ENCODE data around the gene CYGB.
A peak's percentile ranks its signal among the peaks of the same experiment; 100 is the strongest.

The CYGB gene

DNA sequence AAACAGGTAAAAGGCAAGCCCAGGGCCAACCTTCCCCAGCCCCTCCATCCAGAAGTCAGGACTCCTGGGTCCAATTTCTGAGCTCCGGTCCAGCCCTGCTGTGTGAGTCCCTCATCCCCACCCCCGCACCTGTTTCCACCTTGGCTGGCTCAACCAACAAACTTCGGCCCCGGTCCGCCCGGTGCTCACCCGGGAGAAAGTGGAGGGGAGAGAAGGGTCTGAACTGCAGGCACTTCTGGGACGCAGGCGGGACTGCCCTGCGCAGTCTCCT, 36.8 kb downstream of the CYGB start:
- DNase-seq (ENCODE audit: low read depth in 2 of 2): no peak

DNA sequence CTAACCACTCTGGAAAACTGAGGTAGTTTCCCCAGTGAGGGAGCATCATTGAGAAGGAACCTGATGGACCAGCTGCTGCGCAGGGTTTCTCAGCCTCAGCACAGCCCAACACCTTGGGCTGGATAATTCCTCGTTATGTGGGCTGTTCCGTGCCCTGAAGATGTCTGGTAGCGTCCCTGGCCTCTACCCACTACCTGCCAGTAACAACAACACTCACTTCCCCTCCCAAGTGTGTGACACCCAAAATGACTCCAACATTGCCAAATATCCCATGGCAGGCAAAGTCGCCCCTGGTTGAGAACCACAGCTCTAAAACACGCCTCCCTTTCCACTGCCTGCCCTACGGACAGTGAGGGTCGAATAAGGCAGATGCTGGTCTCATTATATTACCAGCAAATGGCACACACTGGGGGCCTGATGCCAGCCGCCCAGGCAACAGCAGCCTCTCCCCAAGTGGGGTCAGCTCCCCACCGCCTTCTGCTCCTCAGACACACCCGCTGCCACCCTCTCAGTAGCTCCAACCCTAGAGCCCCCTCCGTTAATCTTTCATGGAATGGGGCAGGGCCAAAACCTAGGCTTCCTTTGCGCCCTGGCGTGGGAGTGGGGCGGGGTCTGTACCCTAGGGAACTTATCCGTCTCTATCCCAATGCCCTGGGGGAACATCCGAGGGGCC, 37.3 kb downstream of the CYGB start:
- no peak for DNase-seq (ENCODE audit: low read depth in 2 of 2)

- no peak for DNase-seq (ENCODE audit: low read depth in 2 of 2)
Measured at GRCh38 chr17:76499267-76499667, 38.2 kb downstream of the CYGB start.

DNA sequence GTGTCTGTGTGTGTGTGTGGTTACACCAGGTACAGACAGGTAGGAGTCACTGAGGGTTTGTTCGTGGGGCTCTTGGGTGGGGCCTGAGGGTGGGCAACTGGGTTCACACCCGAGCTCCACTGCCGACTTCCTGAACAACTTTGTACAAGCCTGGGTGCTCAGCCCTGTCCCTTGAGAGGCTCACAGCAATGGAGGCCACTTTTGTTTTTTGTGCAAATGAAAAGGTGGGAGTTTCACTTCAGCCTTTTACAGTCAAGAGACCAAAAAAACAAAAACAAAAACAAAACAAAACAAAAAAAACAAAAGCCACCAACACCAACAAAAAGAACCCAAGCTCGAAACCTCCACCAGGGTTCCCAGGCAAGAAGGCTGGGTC, 38.6 kb downstream of the CYGB start:
- no peak for DNase-seq (ENCODE audit: low read depth in 2 of 2)

GRCh38 chr17:76497979-76498875, 39.3 kb downstream of the CYGB start:
- DNase-seq (ENCODE audit: low read depth in 2 of 2): no peak

DNA sequence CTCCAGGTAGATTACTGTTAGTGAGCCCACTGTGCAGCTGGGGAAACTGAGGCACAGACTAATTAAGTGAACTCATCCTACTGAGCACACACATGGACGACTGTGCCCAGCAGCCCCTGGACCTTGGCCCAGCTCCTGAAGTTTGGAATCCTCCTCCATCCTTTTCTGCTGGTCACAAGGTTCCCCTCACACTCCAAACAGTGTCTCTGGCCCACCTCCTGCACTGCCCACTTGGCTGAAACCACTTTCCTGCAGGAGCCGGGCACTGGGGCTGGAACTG, 39.9 kb downstream of the CYGB start:
- DNase-seq (ENCODE audit: low read depth in 2 of 2): no peak

- no peak for DNase-seq (ENCODE audit: low read depth in 2 of 2)
Measured at GRCh38 chr17:76496464-76496863, 41.0 kb downstream of the CYGB start.

DNA sequence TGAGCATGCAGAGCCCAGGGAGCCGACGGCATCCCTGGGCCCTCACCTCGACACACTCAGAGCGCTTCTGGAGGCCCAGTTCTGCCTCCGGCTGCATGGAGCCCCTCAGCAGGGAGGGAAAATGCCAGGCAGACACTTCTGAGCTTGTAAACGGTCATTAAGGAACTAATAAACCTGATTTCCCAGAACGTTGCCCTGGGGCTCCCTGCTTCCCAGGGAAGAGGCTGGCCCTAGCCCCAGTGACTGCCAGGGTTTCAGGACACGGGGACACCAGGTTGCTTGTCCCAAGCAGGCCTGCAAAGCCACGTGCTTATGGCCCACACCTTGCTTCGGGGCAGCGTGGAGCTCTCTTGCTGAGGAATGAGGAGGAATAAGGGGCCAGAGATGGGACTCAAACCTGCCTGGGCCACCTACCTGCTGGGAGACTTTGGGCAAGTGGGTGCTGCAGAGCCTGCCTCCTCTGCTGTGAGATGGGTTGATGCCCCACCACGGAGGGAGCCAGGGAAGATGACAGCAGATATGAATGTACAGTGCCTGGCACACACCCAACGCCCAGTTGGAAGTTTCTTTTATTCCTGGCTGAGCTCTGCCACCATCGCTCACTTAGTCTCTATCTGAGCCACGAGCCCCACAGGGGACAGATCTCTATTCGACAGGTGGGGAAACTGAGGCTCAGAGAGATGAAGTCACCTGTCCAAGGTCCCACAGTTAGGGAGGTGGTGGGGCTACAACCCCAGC, 41.7 kb downstream of the CYGB start:
- DNase-seq (ENCODE audit: low read depth in 2 of 2): no peak

DNA sequence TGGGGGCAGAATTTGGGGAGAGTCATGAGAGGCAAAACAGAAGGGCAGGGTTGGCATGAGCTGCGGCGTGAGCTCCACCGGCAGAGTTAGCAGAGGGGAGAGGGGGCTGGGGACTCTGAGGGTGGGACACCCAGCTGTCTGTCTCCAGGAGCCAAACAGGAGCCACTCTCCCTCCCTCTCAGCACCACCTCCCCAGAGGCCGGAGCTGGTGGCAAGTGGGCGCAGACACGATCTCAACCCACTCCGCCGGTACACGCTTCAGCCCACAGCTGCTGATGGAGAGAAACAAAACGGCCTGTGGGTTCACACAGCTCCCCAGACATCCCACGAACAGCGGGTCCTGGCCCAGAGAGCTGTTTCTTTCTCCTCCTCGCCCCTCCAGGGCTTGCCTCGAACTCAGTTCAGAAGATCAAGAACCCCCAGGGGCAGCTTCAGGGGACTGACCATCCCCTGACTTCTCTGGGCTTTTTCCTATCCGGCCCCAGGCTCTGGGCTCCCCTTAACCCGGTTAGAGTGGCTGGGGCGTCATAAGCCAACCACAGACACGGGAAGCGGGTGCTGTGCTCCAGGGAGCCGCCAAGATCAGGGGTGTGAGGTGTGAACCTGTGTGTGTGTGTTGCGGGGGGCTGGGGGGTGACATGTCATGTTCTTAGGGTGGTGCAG, 43.9 kb downstream of the CYGB start:
- no peak for DNase-seq (ENCODE audit: low read depth in 2 of 2)

GRCh38 chr17:76492989-76493501, 44.5 kb downstream of the CYGB start:
- DNase-seq (ENCODE audit: low read depth in 2 of 2): peak; percentile 48 to 56

GRCh38 chr17:76492123-76492988, 45.2 kb downstream of the CYGB start:
- DNase-seq (ENCODE audit: low read depth in 2 of 2): no peak

DNA sequence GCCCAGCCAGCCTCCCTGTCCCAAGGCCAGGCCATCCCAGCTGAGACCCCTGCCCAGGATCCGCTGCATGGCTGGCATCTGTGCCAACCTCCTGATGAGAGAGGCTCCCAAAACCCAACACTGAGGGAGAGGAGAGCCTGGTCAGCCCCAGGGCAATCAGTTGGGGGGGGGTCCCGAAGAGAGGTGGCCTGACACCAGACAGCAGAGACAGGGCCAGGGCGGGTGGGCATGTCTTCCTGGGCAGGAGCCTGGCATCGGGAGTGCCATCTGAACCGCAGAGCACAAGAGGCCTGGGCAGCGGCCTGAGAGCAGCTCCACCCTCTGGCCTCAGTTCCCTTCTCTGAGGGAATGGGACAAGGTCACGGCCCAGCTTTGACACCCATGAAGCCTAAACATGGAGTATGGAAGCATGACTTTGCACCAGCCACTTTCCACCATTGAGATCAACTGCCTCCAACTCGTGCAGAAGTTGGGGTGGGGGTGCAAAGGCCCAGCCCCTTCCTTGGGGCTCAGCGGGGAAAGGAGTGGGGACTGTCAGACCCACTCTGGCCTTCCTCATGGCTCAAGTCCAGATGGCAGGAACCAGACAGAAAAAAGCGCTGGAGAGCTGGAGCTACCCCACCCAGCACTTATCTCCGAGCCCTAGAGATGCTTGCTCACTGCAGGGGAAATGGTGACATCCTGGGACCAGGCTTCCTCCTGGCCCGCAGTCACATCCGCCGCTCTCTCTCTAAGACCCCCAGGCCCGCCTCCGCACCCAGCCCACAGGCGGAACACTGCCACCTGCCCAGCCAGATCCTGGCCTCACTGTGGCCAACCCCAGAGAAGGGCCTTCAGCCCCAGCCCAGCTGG, 46.0 kb downstream of the CYGB start:
- no peak for DNase-seq (ENCODE audit: low read depth in 2 of 2)

- DNase-seq (ENCODE audit: low read depth in 2 of 2): no peak
Measured at GRCh38 chr17:76490112-76490710, 47.3 kb downstream of the CYGB start.

- DNase-seq (ENCODE audit: low read depth in 2 of 2): no peak
Measured at GRCh38 chr17:76487451-76488192, 49.9 kb downstream of the CYGB start.

DNA sequence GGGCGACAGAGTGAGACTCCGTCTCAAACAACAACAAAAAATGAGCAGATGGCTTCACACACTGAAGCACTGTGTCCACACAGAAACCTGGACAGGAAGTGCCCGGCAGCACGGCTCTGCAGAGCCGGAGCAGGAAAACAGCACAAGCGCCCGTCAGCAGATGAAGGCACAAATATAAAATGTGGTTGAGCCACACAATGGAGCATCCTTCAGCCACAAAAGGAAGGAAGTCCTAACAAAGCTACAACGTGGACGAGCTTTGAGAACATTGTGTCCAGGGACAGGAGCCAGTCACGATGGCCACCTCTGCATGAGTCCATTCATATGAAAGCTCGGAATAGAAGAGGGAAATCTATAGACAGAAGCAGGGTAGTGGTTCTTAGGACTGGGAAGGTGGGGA, 51.9 kb downstream of the CYGB start:
- no peak for DNase-seq (ENCODE audit: low read depth in 2 of 2)

DNA sequence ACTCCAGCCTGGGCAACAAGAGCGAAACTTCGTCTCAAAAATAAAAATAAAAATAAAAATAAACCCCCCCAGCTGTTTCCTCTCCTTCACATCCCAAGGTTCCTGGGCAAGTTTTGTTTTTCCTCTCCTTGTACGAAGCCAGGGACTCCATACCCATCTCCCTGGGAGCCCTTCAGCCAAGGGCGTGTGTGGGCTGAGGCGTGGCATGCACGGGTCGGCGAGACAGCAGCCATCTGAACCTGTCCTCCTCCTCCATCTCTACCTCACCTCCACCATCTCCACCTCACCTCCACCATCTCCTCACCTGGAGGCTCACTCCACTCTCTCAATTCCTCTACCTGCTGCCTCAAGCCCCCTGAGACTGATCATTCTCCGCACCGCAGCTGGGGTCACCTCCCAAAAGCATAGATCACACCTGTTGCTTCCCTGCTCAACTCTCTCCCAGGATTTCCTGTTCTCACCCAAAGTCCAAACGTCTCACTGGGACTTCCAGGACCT, 53.2 kb downstream of the CYGB start:
- no peak for DNase-seq (ENCODE audit: low read depth in 2 of 2)

DNA sequence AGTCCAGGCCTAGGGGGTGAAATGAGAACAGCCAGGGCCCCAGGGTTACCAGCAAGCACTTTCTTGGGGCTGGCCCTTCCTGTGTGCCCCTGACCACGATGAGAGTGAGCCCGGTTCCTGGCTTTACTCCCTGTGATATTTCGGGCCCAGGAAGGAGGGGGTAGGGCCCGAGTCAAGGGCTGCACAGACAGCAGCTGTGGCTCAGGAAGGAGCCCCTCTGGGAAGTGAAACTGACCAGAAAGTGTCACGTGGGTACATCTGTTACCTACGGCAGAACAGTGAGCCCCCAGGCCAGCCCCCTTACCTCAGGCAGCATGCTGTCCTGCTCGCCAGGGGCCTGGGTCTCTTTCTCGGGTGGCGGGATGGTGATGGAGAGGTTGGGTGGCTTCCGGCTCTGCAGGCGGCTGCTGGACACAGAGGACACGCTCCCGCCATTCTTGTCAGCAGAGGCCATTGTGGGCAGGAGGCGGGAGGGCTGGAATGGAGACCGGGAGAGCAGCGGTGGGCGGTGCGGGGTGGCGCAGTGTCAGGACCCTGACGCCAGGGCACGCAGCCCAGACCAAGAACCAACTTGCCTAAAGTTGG, 56.3 kb downstream of the CYGB start:
- no peak for DNase-seq (ENCODE audit: low read depth in 2 of 2)

GRCh38 chr17:76480632-76481031, 56.9 kb downstream of the CYGB start:
- no peak for DNase-seq (ENCODE audit: low read depth in 2 of 2)

All from stimulated activated CD8-positive, alpha-beta memory T cell treated with anti-CD3 and anti-CD28 coated beads, Interleukin-15, amount 100 ng/mL, for 48 hours (primary cell).